HCT116 (cell line): Measurements from ENCODE around the gene RAD9A. TPM values are rescaled to one million over a fixed set of nuclear protein-coding genes. Genes with fewer than 3 reads are reported as not detected.

Experiments used
- ATAC-seq: fragments of 200-7000 bp; cut with Tn5 transposase; 2 replicates; pipeline ENCODE4 v1.9.1; 2020; ENCODE audit warnings: mild to moderate bottlenecking, moderate library complexity
- BruUV-seq: library from RNA; stranded (reverse); fragments of 400-500 nt; replicated peaks from 2 replicates; lab custom pipeline; 2021; lab: Mats Ljungman, UMichigan
- CTCF ChIA-PET: fragments of 300-600 bp; sonication (Branson Sonifier 250); formaldehyde crosslinking; loops from one replicate; lab custom pipeline; 2021; ENCODE audit warnings: antibody characterized with exemption; lab: Charles Lee
- POLR2A ChIA-PET: fragments of 300-600, 350-600 bp; sonication (Branson Sonifier 250); formaldehyde crosslinking; loops from one replicate; lab custom pipeline; 2021; ENCODE audit warnings: antibody characterized with exemption; lab: Charles Lee
- RAD21 ChIA-PET, 2 experiments: fragments of 300-600 bp; sonication (Branson Sonifier 250); formaldehyde crosslinking; loops; one replicate each; lab custom pipeline; 2023; ENCODE audit warnings: low total read pairs in 2 of 2; ENCODE audit not compliant: uncharacterized antibody in 2 of 2, unreplicated experiment in 2 of 2, low non-redundant PET in 1 of 2; lab: Charles Lee
- DNase-seq: peaks from one replicate; pipeline ENCODE4 v3.0.0-alpha.2; 2010; ENCODE audit warnings: low read depth, low spot score
- H2AFZ ChIP-seq: fragments of 200-600 bp; shearing (Covaris generic), sonication (generic); 2 replicates; pipeline ENCODE4 v1.6.1; 2017; ENCODE audit warnings: low read depth, mixed run types, mixed read lengths, antibody characterized with exemption, low read length; ENCODE audit not compliant: poor library complexity, severe bottlenecking
- H3K27ac ChIP-seq: 2 replicates; pipeline ENCODE4 v1.5.1; 2012; ENCODE audit warnings: low read depth, low read length
- H3K27me3 ChIP-seq: fragments of 200-600 bp; sonication (generic); 2 replicates; pipeline ENCODE4 v1.6.1; 2016; ENCODE audit warnings: mixed run types, low read length, mixed read lengths; ENCODE audit not compliant: insufficient read depth
- H3K36me3 ChIP-seq, 2 experiments: fragments of 200-500 bp in 1 of 2; fragments of 200-600 bp in 1 of 2; sonication (Bioruptor generic) in 1 of 2; sonication (generic) in 1 of 2; 2 replicates each; pipeline versions ENCODE4 v1.5.1 to v1.6.1; 2014 to 2016; ENCODE audit warnings: low read length in 2 of 2, inconsistent platforms in 1 of 2, mixed read lengths in 1 of 2, mixed run types in 1 of 2; ENCODE audit not compliant: insufficient read depth in 2 of 2, control insufficient read depth in 1 of 2
- H3K4me1 ChIP-seq, 2 experiments: fragments of 200-600 bp in 1 of 2; sonication (generic) in 1 of 2; 2 replicates each; pipeline versions ENCODE4 v1.5.1 to v1.6.1; 2012 to 2017; ENCODE audit warnings: low read length in 2 of 2, inconsistent platforms in 1 of 2, mild to moderate bottlenecking in 1 of 2, mixed read lengths in 1 of 2, mixed run types in 1 of 2, moderate library complexity in 1 of 2; ENCODE audit not compliant: insufficient read depth in 2 of 2, control insufficient read depth in 1 of 2
- H3K4me2 ChIP-seq: fragments of 200-600 bp; sonication (generic); 2 replicates; pipeline ENCODE4 v1.6.1; 2017; ENCODE audit warnings: mixed run types, low read length, mixed read lengths
- H3K4me3 ChIP-seq, 2 experiments: fragments of 200-600 bp in 1 of 2; sonication (generic) in 1 of 2; replicated peaks in 1 of 2; 2 replicates each; pipeline ENCODE4 v1.5.1; 2011 to 2016; ENCODE audit warnings: low read length in 2 of 2, control low read depth in 1 of 2, low read depth in 1 of 2, mild to moderate bottlenecking in 1 of 2, mixed read lengths in 1 of 2, mixed run types in 1 of 2
- H3K79me2 ChIP-seq: fragments of 200-600 bp; sonication (generic); 2 replicates; pipeline ENCODE4 v1.6.1; 2017; ENCODE audit warnings: mild to moderate bottlenecking, mixed run types, low read length, moderate library complexity, mixed read lengths; ENCODE audit not compliant: insufficient read depth
- H3K9ac ChIP-seq: fragments of 200-600 bp; sonication (generic); 2 replicates; pipeline ENCODE4 v1.6.1; 2016; ENCODE audit warnings: low read length, mixed read lengths
- H3K9me2 ChIP-seq: fragments of 200-600 bp; sonication (generic), shearing (Covaris generic); 2 replicates; pipeline ENCODE4 v1.6.1; 2017; ENCODE audit warnings: mixed run types, mild to moderate bottlenecking, moderate library complexity; ENCODE audit not compliant: insufficient read depth
- H3K9me3 ChIP-seq, 2 experiments: fragments of 200-500 bp in 1 of 2; fragments of 200-600 bp in 1 of 2; sonication (Bioruptor generic) in 1 of 2; sonication (generic) in 1 of 2; 2 replicates each; pipeline ENCODE4 v1.6.1; 2014 to 2017; ENCODE audit warnings: low read length in 2 of 2, mixed read lengths in 2 of 2, inconsistent platforms in 1 of 2, low read depth in 1 of 2, mild to moderate bottlenecking in 1 of 2, mixed run types in 1 of 2, moderate library complexity in 1 of 2; ENCODE audit not compliant: control insufficient read depth in 1 of 2, insufficient read depth in 1 of 2
- H4K20me1 ChIP-seq: fragments of 200-600 bp; sonication (generic), shearing (Covaris generic); 2 replicates; pipeline ENCODE4 v1.6.1; 2017; ENCODE audit warnings: mixed run types, mild to moderate bottlenecking, moderate library complexity; ENCODE audit not compliant: insufficient read depth
- MAX ChIP-seq: IDR thresholded peaks from 2 replicates; pipeline ENCODE4 v1.6.1; 2012
- POLR2AphosphoS5 ChIP-seq: IDR thresholded peaks from 2 replicates; pipeline ENCODE4 v1.6.1; 2011; ENCODE audit warnings: mild to moderate bottlenecking, low read depth, low read length, moderate library complexity
- RAD21 ChIP-seq: IDR thresholded peaks from 2 replicates; pipeline ENCODE4 v1.6.1; 2012; ENCODE audit warnings: low read depth, mild to moderate bottlenecking
- SP1 ChIP-seq: IDR thresholded peaks from 2 replicates; pipeline ENCODE4 v1.6.1; 2012; ENCODE audit warnings: low read depth
- YY1 ChIP-seq: IDR thresholded peaks from 2 replicates; pipeline ENCODE4 v1.6.1; 2011; ENCODE audit warnings: low read length, low read depth, moderate library complexity, mild to moderate bottlenecking; ENCODE audit not compliant: insufficient replicate concordance; ENCODE audit errors: extremely low read depth
- intact Hi-C: fragments of 100-400 bp; cut with micrococcal nuclease; formaldehyde crosslinking; loops from 2 replicates; pipeline ENCODE4 v1.10.0; 2022
- total RNA-seq: library from RNA; stranded (reverse); gene quantifications from one replicate; pipeline ENCODE4 v1.2.1, GENCODE V29; 2021; ENCODE audit not compliant: unreplicated experiment
- TF ChIP-seq, protein P1 (sequence below): IDR thresholded peaks from 2 replicates; pipeline ENCODE4 v1.6.1; 2011; ENCODE audit warnings: mild to moderate bottlenecking, low read length, moderate library complexity; ENCODE audit not compliant: insufficient replicate concordance; ENCODE audit errors: extremely low read depth
- TF ChIP-seq, protein P2 (sequence below), 3 experiments: fragments of 200-600 bp in 1 of 3; sonication (generic) in 1 of 3; IDR thresholded peaks in 2 of 3; conservative IDR thresholded peaks in 1 of 3; 2 replicates each; pipeline ENCODE4 v1.5.1; 2012 to 2017; ENCODE audit warnings: low read depth in 2 of 3, low read length in 2 of 3, antibody characterized with exemption in 1 of 3, borderline replicate concordance in 1 of 3, control low read depth in 1 of 3, mild to moderate bottlenecking in 1 of 3, mixed read lengths in 1 of 3, mixed run types in 1 of 3, moderate library complexity in 1 of 3; ENCODE audit not compliant: insufficient read depth in 1 of 3

RAD9A gene
- total RNA-seq, 1 experiment from 2014 or later = 49.8 TPM

DNA sequence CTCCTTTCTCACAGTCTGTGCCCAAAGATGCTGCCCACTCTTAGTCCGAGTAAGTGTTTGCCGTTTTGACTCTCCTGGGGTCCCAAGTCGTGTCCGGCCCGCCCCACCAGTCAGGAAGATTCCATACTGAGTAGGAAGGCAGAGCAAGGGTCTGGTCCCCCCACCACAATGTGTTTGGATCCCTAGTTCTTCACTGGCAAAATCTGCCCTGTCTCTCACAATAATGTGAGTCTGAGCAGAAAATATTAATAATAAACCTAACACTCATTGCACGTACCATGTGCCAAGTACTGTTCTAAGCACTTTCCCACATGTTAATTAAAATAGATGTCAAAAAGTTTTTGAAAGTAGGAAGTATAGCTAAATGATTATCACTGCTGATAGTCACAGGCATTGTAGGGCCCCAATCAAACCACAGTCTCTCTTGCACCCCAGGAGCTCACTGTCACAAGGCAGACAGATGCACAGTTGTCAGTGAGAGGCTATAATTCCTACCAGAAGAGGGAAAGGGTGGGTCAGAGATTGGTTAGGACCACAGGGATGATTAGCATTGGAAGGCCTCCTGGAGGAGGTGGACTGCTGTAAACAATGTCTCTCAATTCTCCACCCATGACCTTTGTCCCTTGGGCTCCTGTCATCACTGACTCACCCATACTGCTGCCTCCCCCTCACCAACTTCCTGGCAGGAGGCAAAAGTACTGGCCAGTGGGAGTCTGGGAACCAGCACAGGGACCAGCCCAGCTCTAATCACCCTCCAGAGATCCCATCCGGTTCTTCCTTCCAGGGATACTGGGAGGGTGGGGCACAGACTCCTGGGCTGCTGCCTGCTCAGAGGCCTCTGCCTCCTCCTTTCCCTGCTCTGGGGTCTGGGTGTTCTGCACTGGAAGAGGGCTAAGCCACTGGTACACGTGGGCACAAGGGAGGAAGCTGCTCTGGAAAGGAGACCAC is 37.4 kb upstream of the RAD9A start:
- intact Hi-C loops = loop anchor here (5.0 kb wide), 1 partner anchor 113 kb away; the partner anchor contains the start of gene TMEM134
- Histone ChIP-seq H3K27ac (peak overlapping the region; percentile 95), H3K79me2 (peaks cover 10% of the 10 kb centered on the region; the same call in 1 of the 2 replicates), H3K9me3 (no peaks in the 10 kb centered on the region), H3K4me1 (peaks cover 55 to 80% of the 10 kb centered on the region in 2 experiments), H3K9ac (peak overlapping the region; percentile 84), H2AFZ (no peak overlapping the region), H3K27me3 (no peaks in the 10 kb centered on the region), H4K20me1 (no peaks in the 10 kb centered on the region), H3K4me3 (peak overlapping the region; percentile 79 to 86), H3K36me3 (no peaks in the 10 kb centered on the region), H3K4me2 (peak overlapping the region; percentile 93), H3K9me2 (no peaks in the 10 kb centered on the region)
- ATAC-seq (peak; percentile 61), DNase-seq (peak; percentile 92)
- ChIA-PET CTCF (interaction anchor here (1.2 to 16.6 kb wide), 4 partner anchors 8 to 37 kb away, joined by 3 to 456 read pairs (median 16); partner anchors contain the start of gene CLCF1), POLR2A (interaction anchor here (1.0 to 8.1 kb wide), 7 partner anchors 8 to 114 kb away, joined by 3 to 210 read pairs (median 5); partner anchors contain the start of genes CLCF1 and PPP1CA), RAD21 (interaction anchor here (0.9 to 6.0 kb wide), 5 partner anchors 20 to 151 kb away, joined by 3 to 76 read pairs (median 4); no protein-coding TSS in a partner anchor)
- BruUV-seq = no TSS peak
- TF ChIP-seq, protein P1, sequence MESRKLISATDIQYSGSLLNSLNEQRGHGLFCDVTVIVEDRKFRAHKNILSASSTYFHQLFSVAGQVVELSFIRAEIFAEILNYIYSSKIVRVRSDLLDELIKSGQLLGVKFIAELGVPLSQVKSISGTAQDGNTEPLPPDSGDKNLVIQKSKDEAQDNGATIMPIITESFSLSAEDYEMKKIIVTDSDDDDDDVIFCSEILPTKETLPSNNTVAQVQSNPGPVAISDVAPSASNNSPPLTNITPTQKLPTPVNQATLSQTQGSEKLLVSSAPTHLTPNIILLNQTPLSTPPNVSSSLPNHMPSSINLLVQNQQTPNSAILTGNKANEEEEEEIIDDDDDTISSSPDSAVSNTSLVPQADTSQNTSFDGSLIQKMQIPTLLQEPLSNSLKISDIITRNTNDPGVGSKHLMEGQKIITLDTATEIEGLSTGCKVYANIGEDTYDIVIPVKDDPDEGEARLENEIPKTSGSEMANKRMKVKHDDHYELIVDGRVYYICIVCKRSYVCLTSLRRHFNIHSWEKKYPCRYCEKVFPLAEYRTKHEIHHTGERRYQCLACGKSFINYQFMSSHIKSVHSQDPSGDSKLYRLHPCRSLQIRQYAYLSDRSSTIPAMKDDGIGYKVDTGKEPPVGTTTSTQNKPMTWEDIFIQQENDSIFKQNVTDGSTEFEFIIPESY = peak; percentile 50
- TF ChIP-seq YY1 (peak; percentile 12), RAD21 (no peak), POLR2AphosphoS5 (peak; percentile 77), SP1 (no peak), MAX (no peak)
- TF ChIP-seq, protein P2, sequence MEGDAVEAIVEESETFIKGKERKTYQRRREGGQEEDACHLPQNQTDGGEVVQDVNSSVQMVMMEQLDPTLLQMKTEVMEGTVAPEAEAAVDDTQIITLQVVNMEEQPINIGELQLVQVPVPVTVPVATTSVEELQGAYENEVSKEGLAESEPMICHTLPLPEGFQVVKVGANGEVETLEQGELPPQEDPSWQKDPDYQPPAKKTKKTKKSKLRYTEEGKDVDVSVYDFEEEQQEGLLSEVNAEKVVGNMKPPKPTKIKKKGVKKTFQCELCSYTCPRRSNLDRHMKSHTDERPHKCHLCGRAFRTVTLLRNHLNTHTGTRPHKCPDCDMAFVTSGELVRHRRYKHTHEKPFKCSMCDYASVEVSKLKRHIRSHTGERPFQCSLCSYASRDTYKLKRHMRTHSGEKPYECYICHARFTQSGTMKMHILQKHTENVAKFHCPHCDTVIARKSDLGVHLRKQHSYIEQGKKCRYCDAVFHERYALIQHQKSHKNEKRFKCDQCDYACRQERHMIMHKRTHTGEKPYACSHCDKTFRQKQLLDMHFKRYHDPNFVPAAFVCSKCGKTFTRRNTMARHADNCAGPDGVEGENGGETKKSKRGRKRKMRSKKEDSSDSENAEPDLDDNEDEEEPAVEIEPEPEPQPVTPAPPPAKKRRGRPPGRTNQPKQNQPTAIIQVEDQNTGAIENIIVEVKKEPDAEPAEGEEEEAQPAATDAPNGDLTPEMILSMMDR (IDR thresholded peaks at IDR 0.05 in 2 of 3, conservative IDR thresholded peaks at IDR 0.05 in 1 of 3; ENCODE audit: borderline replicate concordance in 1 of 3, insufficient read depth in 1 of 3, low read depth in 2 of 3, low read length in 2 of 3) = peak in 1 of 3 experiments; percentile 13; a peak in 1 of 6 replicates
